AG04449 (cell line): ENCODE measurements around the gene PRTG.
A peak's percentile ranks its signal among the peaks of the same experiment; 100 is the strongest.
"Not testable (repeated sequence)": the region's sequence is repeated elsewhere in the genome, so short reads cannot be mapped to it uniquely, and the experiment has no call there.

Experiments
- CTCF ChIA-PET: fragments of 350-600 bp; formaldehyde crosslinking; extraction: SDS; loops from one replicate; lab custom pipeline; 2021; ENCODE audit warnings: antibody characterized with exemption; lab: Yijun Ruan, JAX
- POLR2A ChIA-PET: fragments of 400-600, 350-600 bp; formaldehyde crosslinking; extraction: SDS; loops from one replicate; lab custom pipeline; 2020; ENCODE audit warnings: antibody characterized with exemption, inconsistent platforms; lab: Yijun Ruan, JAX
- DNase-seq: peaks from one replicate; pipeline ENCODE4 v3.0.0-alpha.2; 2010; ENCODE audit warnings: low read depth, low spot score
- H3K4me3 ChIP-seq: 2 replicates; pipeline ENCODE4 v1.5.1; 2011; ENCODE audit warnings: low read depth, mild to moderate bottlenecking, control low read depth, low read length
- CTCF ChIP-seq: IDR thresholded peaks from one replicate; pipeline ENCODE4 v1.5.1; 2011; ENCODE audit warnings: mild to moderate bottlenecking, moderate library complexity, low read length, control low read depth, inconsistent platforms; ENCODE audit not compliant: insufficient read depth; ENCODE audit errors: missing control alignments

Gene PRTG

GRCh38 chr15:55742927-55743728 is at the start of gene PRTG:
TSS of gene PRTG (minus strand) at chr15:55743152. CDS start at chr15:55742931, 221 bp downstream.
- ChIA-PET POLR2A (no interaction called here), CTCF (interaction anchor here (0.6 to 0.9 kb wide), 2 partner anchors 12 to 94 kb away, joined by 3 to 4 read pairs; no protein-coding TSS in a partner anchor)

GRCh38 chr15:55791551-55792400 is 48.8 kb upstream of the PRTG start:
- POLR2A ChIA-PET, result no interaction called here
- H3K4me3 ChIP-seq, result no peak overlapping the region
- CTCF ChIA-PET, result interaction anchor here (1.1 to 1.7 kb wide), 2 partner anchors 17 to 24 kb away, joined by 3 to 7 read pairs; no protein-coding TSS in a partner anchor
- DNase-seq, result peak; percentile 42
- TF ChIP-seq CTCF, result no peak

More at GRCh38 chr15:55742927-55743728, at the start of gene PRTG:
- H3K4me3 ChIP-seq, result peak within 1 kb of the TSS; percentile 57
- no peak for DNase-seq
- no peak for TF ChIP-seq CTCF

- CTCF ChIA-PET, result interaction anchor here (0.9 to 3.1 kb wide), 8 partner anchors 13 to 105 kb away, joined by 3 to 22 read pairs (median 4); no protein-coding TSS in a partner anchor
- H3K4me3 ChIP-seq, result no peak overlapping the region
- peak; percentile 42 for TF ChIP-seq CTCF
- POLR2A ChIA-PET, result no interaction called here
- no peak for DNase-seq
Observed at GRCh38 chr15:55789066-55789660, 46.2 kb upstream of the PRTG start.

GRCh38 chr15:55786341-55786740 is 43.4 kb upstream of the PRTG start:
- no peak for TF ChIP-seq CTCF
- CTCF ChIA-PET, result interaction anchor here (1.0 to 5.9 kb wide), 2 partner anchors 12 to 50 kb away, joined by 4 to 31 read pairs; no protein-coding TSS in a partner anchor
- POLR2A ChIA-PET, result no interaction called here
- no peak for DNase-seq
- H3K4me3 ChIP-seq, result no peak overlapping the region

- CTCF ChIA-PET, result interaction anchor here (1.0 to 5.9 kb wide), 2 partner anchors 11 to 49 kb away, joined by 4 to 31 read pairs; no protein-coding TSS in a partner anchor
- POLR2A ChIA-PET, DNase-seq, H3K4me3 ChIP-seq: not testable (repeated sequence)
Observed at GRCh38 chr15:55785593-55785992, 42.6 kb upstream of the PRTG start.

- no peak for TF ChIP-seq CTCF
- no peak for DNase-seq
- POLR2A ChIA-PET, result interaction anchor here (0.6 kb wide), 1 partner anchor 125 kb away, joined by 3 read pairs; no protein-coding TSS in a partner anchor
- no peak overlapping the region for H3K4me3 ChIP-seq
- CTCF ChIA-PET, result interaction anchor here (5.9 kb wide), 1 partner anchor 10 kb away, joined by 31 read pairs; no protein-coding TSS in a partner anchor
Observed at GRCh38 chr15:55784286-55784685, 41.3 kb upstream of the PRTG start.
